GM19372 (cell line): ENCODE results near the gene RCVRN.
"Not testable (repeated sequence)": the region's sequence is repeated elsewhere in the genome, so short reads cannot be mapped to it uniquely, and the experiment has no call there.

Experiments used
- ATAC-seq: cut with Tn5 transposase; IDR thresholded peaks from one replicate; pipeline ENCODE4 v1.9.1; 2021; ENCODE audit warnings: mild to moderate bottlenecking, low read depth, moderate library complexity; ENCODE audit not compliant: unreplicated experiment

Gene RCVRN

DNA sequence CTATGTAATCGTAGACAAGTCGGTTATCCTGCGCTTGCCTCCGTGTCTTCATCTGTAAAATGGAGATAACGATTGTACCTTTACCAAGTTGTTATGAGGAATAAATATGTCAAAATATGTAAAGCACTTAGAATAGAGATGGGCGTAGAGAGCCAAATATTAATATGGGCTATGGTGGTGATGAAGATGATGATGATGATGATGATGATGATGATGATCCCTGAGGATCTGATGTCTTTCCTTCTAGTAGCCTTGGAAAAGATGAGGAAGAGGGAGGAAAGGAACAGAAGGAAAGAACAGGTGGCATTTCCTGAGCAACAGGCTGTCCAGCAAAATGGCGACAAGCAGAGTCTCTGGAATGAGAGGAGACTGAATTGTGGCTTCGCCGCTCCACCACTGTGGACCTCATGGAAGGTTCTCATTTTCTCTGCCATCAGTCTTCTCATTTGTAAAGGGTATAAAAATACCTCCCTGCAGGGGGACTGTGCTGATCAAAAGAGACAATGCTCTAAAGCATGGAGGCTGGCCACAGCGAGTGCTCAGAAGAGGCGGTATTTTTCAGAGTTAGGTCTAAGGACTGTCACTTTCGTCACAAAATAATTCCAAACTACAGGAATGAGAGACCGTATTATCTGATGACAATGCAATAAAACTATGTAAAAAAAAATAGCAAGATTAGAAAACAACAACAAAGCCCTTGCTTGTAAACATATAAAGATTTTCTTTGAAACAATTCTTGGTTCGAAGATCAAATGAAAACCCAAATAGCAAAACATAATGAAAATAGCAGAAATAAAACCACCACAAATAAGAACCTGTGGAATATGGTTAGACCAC, 17.2 kb upstream of the RCVRN start:
- ATAC-seq, result no peak

DNA sequence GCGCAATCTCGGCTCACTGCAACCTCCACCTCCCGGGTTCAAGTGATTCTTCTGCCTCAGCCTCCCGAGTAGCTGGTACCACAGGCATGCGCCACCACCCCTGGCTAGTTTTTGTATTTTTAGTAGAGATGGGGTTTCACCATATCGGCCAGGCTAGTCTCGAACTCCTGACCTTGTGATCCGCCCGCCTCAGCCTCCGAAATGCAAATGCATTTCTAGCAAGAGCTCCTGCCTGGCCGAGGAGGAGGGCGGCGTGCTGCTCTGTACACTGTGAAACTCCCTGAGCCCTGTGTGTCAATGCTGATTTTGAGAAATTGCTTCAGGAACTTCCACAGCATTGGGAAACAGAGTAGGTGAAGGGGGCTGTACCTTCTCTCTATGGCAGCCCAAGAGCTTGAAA, 16.1 kb upstream of the RCVRN start:
- not testable (repeated sequence) for ATAC-seq

DNA sequence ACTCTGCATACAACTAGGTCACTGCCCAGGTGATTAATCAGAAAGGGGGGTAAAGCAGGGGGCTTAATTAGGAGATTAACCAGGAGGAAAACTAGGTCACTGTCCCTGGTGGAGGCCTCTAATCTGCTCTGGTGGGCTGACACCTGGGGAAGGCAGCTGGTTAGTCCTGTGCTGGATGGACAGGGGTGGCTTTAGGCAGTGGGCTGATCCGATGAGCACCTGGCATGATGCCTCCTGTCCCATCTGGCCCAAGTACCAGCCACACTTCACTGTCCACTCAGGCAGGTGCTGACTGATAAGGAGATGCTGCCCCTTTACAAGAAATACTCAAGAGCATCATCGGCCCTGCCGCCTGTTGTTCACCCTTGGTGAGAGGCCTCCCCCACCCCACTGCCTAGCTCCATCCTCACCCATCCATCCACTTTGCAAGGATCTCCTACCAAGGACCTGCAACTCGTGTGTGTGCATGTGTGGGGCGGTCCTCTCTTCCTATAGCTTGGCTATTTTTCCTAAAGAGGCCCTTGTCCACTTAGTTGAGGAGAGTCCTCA, 13.8 kb upstream of the RCVRN start:
- ATAC-seq, result no peak

DNA sequence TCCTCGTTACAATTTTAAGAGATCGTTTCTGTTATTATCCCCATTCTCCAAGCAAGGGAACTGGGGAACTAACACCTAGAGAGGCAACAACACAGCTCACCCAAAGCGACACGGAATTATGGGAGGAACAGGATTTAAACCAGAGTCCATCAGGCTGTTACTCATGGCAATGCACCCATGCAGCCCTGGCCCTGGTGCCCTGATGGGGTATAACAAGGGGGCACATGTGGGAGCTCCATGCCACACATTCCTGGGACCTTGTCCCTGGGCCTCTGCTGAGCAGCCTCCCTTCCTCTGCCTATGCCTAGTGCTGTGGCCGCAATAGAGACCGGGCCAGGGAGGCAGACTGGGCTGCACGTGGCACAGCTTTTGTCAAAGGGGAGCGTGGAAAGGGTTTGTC, 13.3 kb upstream of the RCVRN start:
- ATAC-seq, result no peak

DNA sequence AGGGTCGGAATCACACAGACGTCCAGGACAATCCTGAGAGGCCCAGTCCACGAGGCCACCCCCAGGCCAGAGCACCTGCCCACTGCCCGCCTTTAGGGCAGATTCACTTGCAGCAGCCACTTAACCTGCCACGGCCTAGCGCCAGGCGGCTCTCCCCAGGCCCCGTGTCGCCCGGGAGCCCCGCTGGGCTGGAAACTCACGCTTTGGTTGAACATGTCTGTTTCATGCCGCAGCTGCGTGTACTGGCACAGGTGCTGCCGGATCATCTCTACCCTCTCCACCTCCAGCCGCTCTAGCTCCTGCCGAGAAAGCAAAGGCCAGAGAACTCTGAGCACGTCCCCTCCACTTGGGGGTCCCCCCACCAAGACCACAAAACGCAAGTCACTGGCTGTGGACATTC, 12.7 kb upstream of the RCVRN start:
- ATAC-seq, result no peak

DNA sequence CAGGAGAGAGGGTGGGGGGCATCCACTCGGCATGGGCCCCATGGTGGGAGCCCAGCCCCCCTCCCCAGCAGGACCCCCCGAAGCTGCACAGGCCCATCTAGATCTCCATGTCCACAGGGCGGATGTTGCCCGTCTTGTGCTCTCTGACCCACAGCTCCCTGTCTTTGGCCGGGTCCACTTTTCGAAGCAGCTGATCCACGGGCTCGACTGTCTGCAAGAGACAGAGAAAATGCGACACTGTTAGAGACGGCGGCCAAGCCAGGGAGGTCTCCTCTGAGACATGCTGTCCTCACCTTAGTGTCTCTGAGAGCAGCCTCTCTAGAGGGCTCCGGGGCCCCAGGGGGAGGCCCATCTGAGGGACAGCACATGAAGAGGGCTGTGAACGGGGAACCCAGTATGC, 12.1 kb upstream of the RCVRN start:
- no peak for ATAC-seq

DNA sequence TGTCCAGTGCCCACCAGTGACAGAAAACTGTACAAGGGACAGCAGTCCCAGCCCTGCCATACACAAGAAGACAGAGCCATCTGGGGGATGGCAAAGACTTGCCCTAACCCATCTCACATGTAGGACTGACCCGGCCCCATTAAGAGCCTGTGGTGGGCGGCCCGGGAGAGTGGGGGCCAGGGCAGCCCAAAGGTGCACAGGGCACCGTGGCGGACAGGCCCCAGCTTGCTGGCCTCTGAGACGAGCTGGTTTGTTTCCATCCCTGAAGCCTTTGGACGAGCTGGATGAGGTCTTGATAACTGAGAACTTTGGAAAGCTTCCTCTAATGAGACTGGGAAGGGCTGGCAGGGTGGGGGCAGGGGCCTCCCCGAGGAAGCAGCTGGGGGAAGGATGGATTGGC, 11.0 kb upstream of the RCVRN start:
- no peak for ATAC-seq

DNA sequence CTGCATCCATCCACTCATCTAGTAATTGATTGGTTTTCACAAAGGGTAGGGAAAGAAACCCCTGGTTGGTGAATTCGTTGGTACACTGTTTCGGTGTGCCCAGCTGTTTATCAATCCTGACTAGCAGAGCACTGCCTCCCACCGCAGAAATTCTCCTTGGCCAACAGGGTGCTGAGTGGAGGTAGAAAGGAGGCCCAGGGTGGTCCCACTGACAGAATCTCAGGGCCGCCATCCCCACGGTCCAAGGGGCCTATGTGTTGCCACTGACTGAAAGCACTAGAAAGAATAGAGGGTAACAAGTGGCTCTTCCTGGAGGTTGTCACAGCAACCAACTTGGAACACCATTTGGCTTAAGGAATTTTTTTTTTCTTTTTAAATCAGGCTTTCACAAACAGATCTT, 8.4 kb upstream of the RCVRN start:
- ATAC-seq, result no peak

DNA sequence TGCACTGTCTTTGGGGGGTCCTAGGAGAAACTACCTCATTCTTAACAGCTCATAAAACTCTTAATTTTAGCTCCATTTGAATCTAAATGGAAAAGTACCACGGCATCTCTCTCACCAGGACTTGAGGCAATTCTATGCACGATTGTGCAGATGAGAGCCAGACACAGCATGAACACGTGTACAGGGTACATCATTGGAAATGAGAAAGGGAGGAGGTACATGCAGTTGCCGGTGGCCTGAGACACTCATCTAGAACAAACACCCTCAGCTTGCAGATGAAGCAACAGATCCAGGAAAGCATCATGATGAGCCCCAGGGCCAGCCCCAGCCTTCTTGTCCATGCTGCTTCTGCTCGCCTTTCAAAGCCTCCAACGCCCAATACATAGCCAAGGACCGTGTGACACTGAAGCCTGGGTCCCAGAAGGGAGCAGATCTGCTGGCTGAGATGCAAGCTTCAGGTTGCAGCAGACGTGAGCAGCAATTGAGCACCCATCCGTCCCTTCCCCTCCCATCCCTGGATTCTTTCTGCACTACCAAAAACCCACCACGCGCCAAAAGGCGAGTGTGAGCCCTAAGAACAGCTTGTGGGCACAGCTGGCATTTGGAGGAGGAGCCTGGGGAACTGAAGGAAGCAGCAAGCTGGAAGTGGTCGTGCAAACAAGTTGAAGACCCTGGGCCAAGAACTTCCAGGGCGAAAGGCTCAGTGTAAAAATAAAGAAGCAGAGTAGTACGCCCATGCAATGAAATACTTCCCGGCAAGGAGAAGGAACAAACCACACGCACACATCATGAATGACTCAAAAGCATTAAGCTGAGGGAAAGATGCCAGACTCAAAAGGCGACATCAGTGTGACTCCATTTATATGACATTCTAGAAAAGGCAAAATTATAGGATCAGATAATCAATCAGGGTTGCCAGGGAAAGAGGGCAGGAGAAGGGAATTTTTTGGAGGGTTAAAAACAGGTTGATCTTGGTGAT, 7.3 kb upstream of the RCVRN start:
- ATAC-seq, result no peak

DNA sequence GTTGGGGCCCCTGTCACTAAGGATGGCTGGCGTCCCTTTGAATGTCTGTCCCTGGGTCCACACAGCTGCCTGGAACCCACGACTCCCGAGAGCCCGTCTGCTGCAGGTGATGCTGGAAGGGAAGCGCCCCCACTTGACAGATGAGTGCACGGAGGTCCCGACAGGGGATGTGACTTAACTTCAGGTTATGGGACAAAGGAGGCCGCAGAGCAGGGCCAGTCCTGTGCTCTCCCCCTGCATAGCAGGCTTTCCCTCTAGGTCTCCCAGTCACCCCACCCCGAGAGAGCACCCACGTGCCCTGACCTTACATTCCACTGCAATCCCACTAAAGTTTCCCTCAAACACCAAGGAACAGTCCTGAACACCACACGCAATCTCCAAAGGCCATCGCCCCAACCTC, 6.0 kb upstream of the RCVRN start:
- ATAC-seq, result no peak

DNA sequence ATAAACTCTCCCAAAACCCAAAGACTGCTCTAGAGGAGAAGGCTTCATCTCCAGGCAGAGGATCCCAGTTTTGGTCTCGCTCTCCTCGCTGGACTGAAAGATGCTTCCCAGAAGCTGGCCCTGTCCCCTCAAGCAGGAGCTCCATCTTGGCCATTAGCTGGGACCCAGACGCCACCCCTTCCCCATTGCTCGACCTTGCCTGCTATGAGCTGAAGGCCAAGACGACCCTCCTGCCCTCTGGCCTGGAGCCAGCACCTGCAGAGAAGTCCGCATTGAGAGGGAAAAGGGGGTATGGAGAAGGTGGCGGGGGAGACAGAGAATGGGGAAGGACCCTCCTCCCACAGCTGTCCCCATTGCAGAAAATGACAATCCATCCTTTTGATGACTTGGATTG, 3.6 kb upstream of the RCVRN start:
- ATAC-seq, result no peak

DNA sequence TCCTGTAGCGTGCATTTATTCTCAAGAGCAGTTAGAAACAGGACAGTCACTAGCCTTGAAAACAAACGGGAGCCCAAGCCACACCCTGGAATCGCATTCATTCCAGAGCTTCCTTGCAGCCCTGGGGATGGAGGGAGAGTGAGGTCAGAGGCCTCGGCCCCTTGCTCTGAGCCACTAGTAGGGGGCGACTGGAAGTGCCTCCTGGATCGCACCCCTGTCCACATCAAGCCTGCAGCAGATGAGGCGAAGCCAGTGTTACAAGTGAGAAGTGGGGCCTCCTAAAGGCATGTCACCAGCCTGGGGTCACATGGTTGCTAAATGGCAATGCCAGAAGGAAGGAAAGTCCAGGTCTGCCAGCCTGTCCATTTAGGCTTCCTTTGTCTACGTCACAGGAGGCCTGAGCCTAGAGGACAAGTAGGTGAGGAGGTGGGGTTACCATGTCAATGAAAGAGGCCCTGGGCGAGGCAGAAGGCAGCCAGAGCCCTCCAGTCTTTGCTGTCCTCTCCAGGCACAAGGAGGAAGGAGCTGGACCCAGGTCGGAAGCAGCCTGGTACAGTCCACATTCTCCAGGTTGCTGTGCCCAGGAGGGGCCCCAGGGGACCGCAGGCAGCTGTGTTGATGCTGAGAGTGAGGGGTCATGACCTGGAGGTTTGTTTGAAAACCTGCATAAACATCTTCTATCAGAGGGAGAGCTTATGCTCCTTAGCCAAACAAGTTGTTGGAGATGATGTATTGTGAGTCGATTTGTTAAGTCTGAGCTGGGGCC, 3.0 kb upstream of the RCVRN start:
- ATAC-seq, result no peak

DNA sequence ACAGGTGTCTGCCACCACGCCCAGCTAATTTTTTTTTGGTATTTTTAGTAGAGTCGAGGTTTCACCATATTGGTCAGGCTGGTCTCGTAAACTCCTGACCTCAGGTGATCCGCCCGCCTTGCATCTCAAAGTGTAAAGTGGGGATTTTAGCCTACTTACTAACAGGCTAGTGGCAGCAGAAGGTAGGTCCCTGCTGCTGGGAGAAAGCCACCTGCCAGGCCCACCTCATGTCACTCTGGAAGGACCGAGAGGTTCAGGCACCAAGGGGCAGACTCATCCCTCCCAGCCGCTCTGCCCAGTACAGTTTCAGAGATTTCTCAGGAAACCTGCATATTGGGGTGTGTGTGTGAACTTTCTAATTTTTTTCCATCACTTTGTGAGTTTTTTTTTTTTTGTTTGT, 2.1 kb upstream of the RCVRN start:
- no peak for ATAC-seq

DNA sequence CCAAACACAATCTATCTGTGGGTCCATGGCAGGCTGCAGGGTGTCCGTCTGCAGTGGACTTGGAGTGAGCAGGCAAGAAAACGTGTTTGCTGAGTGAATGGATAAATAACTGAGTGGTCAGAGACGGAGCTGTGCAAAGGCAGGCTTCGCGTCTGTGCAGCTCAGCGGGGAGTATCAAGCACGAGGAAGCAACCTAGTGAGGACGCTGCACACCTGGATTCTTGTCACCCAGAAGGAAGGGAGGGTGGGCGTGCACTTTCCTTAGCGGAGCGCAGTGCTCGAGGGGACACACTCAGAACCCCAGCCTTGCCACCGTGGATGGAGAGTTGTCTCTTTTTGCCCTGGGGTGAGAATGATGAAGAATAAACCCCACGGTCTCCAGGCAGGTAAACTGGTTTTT, 1.5 kb upstream of the RCVRN start:
- ATAC-seq, result no peak

DNA sequence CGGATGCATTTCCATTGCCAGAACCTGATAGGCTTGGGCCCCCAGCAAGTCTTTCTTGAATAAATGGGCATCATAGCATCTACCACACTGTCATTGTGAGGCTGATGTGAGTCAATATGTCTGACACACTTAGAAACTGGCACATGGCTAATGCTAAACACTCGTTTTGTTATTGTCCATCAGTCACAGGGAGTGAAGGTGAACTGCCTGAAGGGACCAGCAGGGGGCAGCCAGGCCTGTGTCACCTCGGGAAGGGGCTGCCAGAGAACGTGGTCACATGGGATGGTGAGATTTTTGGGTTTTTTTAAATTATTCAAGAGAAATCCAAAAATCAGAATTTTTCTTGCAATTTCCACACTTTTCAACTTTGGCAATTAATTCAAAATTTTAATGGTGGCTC, 831 bp upstream of the RCVRN start:
- ATAC-seq, result peak; percentile 53

DNA sequence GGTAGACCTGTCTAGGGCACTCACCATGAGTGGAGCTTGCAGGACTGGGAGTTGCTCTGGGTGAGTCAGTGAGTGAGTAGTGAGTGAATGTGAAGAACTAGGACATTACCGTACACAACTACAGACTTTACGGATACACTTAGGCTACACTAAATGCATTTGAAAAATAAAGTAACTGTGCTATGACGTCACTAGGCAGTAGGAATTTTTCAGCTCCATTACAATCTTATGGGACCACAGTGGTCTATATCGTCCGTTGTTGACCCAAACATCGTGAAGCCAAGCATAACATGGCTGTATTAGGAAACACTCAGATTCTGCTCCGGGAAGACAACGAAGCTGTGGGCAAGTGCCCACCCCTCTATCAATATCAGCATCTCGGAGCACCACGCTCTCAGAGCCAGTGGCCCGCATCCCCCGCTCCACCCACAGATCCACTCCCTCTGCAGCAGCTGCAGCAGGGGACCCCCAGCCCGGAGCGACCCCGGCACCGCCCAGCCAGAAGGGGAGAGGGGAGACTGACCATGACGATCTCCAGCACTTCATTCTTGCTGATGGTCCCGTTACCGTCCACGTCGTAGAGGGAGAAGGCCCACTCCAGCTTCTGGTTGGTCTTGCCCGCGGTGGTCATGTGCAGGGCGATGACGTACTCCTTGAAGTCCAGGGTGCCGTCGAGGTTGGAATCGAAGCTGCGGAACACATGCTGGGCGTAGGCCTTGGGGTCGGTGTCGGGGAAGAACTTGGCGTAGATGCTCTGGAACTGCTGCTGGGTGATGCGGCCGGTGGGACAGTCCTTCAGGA, 594 bp downstream of the RCVRN start:
- ATAC-seq, result no peak

DNA sequence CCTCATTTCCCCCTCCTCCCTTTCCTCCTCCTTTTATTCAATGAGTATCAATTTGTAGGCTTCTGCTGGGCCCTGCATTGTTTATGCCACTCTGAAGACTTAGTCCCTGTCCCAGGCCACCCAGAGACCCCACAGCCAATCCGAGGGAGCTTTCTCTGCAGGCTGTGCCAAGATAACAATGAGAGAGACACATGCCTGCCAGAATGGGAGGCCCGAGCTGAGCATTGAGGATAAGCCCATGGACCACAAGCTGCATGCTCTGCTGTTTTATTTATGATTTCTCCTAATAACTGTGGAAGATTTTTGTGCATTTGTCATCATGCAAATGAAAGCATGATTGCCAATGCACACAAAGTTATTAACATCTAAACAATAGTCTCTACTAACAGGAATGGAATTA, 3.0 kb downstream of the RCVRN start:
- ATAC-seq, result no peak

DNA sequence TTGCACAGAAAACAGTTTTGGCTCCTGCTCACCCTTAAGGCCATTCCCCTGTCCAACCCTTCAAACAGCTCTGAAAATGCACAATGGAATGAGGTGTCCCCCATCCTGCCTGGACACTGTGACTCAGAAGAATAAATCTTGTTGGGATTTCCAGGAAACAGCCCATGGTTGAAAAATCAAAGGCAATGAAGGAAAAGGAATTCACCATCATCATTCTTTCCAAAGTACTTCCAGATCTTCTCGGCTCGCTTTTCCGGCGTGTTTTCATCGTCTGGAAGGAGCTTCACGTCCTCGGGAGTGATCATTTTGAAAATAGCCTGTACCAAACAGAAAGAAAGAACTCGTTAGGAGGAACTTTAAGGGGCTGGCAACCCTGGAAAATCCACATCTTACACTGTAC, 4.3 kb downstream of the RCVRN start:
- no peak for ATAC-seq

DNA sequence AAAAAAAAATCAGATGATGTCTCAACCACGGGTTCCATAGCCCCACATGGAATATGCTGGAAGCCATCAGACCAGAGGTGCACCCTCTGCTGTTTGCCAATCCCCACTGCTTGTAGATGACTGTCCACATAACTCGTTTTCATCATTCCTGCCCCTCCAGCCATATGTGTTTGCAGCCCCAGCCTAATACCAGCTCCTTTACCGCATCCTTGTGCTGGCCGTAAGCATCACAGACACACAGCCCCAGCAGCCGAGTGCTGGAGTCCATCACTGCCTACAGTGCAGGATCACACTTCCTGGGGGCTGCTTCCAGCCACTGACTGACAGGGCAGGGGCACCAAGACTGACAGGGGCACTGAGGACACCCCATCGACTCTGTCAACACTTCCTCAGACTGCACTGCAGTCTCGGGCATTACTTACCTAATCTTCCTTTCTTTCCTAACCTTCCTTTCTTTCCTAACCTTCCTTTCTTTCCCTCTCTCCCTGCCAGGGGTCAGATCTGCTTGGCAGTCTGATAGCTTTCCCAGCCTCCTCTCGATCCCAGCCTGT, 5.0 kb downstream of the RCVRN start:
- ATAC-seq, result no peak
